Upper lobe of left lung (tissue), 4 donors: ENCODE data around the gene R3HDM4.

Experiments used
- CTCF ChIP-seq, 6 experiments: fragments of 450-650 bp in 4 of 6; fragments of 200-600 bp in 2 of 6; sonication (generic) in 2 of 6; IDR thresholded peaks; one replicate each; pipeline ENCODE4 v1.5.1; 2016 to 2019; ENCODE audit warnings: antibody characterized with exemption in 6 of 6
- EP300 ChIP-seq, 4 donors: sonication (generic); formaldehyde crosslinking; IDR thresholded peaks; one replicate each; pipeline ENCODE4 v1.5.1; 2017; ENCODE audit warnings: antibody characterized with exemption in 4 of 4, control low read depth in 2 of 4

GRCh38 chr19:936175-936546, 23.1 kb upstream of the R3HDM4 start:
- no peak for TF ChIP-seq CTCF (IDR thresholded peaks at IDR 0.05)
- no peak for TF ChIP-seq EP300 (IDR thresholded peaks at IDR 0.05)
